IMR-90 (cell line): ENCODE results near the gene GPC4.

Experiments used
- CHD1 ChIP-seq: IDR thresholded peaks from 2 replicates; pipeline ENCODE4 v1.6.1; 2012; ENCODE audit warnings: low read depth, low read length, improper control_type of control experiment
- CTCF ChIP-seq: conservative IDR thresholded peaks from 2 replicates; pipeline ENCODE4 v1.5.1; 2012; ENCODE audit warnings: mild to moderate bottlenecking, low read depth, low read length, improper control_type of control experiment
- FOS ChIP-seq: fragments of 150-350 bp; IDR thresholded peaks from 2 replicates; pipeline ENCODE4 v1.6.1; 2016; ENCODE audit warnings: low read depth, low read length
- POLR2A ChIP-seq: IDR thresholded peaks from 2 replicates; pipeline ENCODE4 v1.6.1; 2012; ENCODE audit warnings: mild to moderate bottlenecking, low read depth, low read length

- no peak for TF ChIP-seq POLR2A
- TF ChIP-seq CTCF, result no peak
- TF ChIP-seq CHD1, result no peak
- TF ChIP-seq FOS, result no peak
Observed at GRCh38 chrX:133333154-133333750, 82.0 kb downstream of the GPC4 start.
